ENCODE results near the gene RAD51B.

The RAD51B gene

DNA sequence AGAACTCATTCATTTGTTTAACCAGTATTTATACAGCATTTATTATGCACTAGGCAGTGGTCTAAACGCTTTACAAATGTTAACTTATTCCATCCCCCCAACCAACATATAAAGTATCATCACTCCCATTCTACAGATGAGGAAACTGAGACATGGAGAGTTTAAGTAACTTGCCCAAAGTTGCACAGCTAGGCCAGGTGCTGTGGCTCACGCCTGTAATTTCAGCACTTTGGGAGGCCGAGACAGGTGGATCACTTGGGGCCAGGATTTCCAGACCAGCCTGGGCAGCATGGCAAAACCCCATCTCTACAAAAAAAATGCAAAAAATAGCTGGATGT is 935.4 kb downstream of the RAD51B start:
- no peak overlapping the region for H3K4me3 ChIP-seq (ENCODE audit: low read depth, low read length)
- DNase-seq (ENCODE audit: low read depth) = no peak
- TF ChIP-seq, protein P1, sequence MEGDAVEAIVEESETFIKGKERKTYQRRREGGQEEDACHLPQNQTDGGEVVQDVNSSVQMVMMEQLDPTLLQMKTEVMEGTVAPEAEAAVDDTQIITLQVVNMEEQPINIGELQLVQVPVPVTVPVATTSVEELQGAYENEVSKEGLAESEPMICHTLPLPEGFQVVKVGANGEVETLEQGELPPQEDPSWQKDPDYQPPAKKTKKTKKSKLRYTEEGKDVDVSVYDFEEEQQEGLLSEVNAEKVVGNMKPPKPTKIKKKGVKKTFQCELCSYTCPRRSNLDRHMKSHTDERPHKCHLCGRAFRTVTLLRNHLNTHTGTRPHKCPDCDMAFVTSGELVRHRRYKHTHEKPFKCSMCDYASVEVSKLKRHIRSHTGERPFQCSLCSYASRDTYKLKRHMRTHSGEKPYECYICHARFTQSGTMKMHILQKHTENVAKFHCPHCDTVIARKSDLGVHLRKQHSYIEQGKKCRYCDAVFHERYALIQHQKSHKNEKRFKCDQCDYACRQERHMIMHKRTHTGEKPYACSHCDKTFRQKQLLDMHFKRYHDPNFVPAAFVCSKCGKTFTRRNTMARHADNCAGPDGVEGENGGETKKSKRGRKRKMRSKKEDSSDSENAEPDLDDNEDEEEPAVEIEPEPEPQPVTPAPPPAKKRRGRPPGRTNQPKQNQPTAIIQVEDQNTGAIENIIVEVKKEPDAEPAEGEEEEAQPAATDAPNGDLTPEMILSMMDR (IDR thresholded peaks at IDR 0.05; ENCODE audit: low read depth, low read length, missing control alignments) = no peak

DNA sequence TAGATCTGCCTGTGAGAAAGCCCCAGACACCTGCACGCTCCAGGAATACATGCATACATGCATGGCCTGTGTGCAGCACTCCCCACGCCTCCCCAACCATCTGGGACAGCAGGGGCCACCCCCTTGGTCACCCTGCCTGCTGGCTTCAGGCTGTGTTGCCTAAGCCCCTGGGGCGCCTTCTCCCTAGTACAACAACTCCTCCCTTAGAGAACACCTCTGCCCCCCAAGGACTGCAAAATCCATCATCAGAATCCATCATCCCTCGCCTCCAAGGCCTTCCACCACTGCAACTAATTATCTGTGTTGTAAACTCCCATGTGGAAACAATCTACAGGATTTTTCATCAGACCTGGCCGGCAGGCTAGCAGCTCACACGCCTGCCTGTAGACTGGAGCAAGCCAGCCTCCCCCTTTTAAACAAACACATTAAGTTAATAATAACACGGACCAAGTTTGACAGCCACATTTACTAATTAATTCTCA is 936.5 kb downstream of the RAD51B start:
- no peak overlapping the region for H3K4me3 ChIP-seq (ENCODE audit: low read depth, low read length)
- DNase-seq (ENCODE audit: low read depth) = no peak
- TF ChIP-seq, protein P1 (IDR thresholded peaks at IDR 0.05; ENCODE audit: low read depth, low read length, missing control alignments) = no peak

DNA sequence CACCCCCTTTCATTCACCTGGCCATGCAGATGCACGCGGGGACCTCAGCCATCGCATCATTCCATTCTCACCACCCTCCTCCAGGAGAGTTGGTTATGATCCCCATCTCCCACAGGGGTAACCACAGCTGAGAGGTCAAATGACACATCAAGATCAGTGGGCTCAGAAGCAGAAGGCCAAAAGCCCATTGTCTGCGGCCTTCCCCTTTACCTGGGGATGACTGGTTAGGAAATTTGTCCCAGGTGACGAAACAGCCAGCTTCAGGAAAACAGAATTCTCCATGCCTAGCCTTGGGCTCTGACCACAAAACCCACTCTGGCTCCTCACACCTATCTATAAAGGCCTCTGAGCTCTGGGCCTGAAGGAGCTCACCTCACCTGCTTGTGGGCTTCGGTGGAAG is 937.2 kb downstream of the RAD51B start:
- H3K4me3 ChIP-seq (ENCODE audit: low read depth, low read length) = no peak overlapping the region
- TF ChIP-seq, protein P1 (IDR thresholded peaks at IDR 0.05; ENCODE audit: low read depth, low read length, missing control alignments) = no peak
- no peak for DNase-seq (ENCODE audit: low read depth)

DNA sequence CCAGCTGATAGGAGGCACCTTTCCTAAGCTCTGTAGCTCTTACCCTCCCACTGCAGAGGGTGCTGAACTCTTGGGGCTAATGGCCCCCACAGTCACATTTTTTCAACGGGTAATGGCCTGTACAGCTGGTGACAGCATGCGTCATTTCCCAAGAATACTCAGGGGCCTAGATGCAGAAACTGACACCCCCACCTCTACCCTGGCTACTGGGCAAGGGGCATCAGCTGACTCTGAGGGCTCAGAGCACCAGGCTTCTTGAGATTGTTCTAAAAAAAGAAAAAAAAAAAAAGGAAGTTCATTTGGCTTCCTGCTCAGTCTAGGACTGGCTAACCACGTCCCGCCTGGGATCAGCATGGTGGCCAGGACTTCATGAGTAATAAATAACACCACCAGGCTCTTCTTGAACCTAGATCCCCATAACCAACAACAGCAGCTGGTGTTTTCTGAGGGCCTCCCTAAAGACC is 938.1 kb downstream of the RAD51B start:
- DNase-seq (ENCODE audit: low read depth) = no peak
- TF ChIP-seq, protein P1 (IDR thresholded peaks at IDR 0.05; ENCODE audit: low read depth, low read length, missing control alignments) = no peak
- H3K4me3 ChIP-seq (ENCODE audit: low read depth, low read length) = no peak overlapping the region

DNA sequence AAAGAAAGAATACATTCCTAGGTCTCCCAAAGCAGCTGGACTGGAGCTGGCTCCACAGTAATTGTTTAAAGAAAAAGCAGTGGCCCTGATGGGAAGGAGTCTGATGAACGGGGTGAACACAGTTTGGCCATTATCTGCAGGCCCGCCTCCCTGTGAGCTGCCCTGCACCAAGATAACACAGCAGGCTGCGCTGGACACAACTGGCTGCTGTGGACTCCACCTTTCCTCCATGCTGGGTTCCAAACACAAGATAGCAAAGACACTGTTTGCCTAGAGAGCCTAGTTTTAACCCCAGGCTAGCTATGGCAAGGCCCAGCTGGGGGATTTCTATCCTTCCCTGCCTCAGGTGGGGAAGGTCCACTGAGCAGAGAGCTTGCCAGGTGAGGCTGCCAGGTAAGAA is 938.7 kb downstream of the RAD51B start:
- DNase-seq (ENCODE audit: low read depth) = no peak
- TF ChIP-seq, protein P1 (IDR thresholded peaks at IDR 0.05; ENCODE audit: low read depth, low read length, missing control alignments) = no peak
- no peak overlapping the region for H3K4me3 ChIP-seq (ENCODE audit: low read depth, low read length)

DNA sequence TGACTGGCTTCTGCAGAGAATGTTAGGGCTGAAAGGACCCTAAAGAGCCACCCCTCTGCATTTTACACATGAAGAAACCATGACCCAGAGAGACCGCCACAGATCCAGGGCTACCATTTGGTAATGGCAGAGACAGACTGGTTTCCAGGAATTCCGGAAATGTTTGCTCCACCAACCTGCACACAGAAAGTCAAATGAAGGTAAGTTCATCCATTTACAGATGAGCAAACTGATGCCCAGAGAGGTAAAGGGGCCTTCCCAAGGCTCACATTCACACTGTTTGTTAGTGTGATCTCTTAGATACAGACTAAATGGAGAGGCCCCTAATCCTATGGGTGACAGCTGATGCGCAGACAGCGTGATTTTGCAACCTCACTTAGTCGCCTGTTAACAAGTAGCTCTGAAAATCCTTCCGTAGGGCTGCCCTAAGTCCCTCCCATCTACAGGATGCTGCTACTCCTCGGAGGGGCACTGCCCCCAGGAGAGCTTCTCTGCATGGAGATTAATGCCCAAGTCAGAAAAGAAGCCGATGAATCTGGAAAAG is 939.5 kb downstream of the RAD51B start:
- TF ChIP-seq, protein P1 (IDR thresholded peaks at IDR 0.05; ENCODE audit: low read depth, low read length, missing control alignments) = no peak
- no peak for DNase-seq (ENCODE audit: low read depth)

DNA sequence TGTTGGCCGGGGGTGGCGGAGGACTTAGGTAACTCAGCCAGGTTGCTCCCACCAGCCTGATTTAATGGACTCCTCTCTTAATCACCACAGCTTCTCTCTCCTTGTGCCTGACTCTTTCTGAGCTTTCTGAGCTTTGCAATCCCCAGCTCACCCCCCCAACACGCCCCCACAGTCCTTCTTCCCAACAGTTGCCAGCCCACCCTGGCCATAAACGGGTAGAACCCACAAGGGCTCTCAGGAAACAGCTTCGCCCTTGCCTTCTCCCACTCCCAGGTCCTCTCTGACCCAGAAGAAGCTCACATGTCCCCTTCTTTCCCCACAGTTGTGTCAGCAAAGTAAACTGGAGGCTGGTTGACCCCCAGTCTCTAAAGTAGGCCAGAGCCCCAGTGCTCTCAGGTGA is 940.4 kb downstream of the RAD51B start:
- H3K4me3 ChIP-seq (ENCODE audit: low read depth, low read length) = no peak overlapping the region
- no peak for DNase-seq (ENCODE audit: low read depth)
- TF ChIP-seq, protein P1 (IDR thresholded peaks at IDR 0.05; ENCODE audit: low read depth, low read length, missing control alignments) = no peak

More for the DNA sequence above, 939.5 kb downstream of the RAD51B start:
- H3K4me3 ChIP-seq (ENCODE audit: low read depth, low read length) = no peak overlapping the region
